Upper lobe of left lung (tissue), 4 donors: ENCODE results near the gene MYL4.

ENCODE experiments used
- CTCF ChIP-seq, 6 experiments: fragments of 450-650 bp in 4 of 6; fragments of 200-600 bp in 2 of 6; sonication (generic) in 2 of 6; IDR thresholded peaks; one replicate each; pipeline ENCODE4 v1.5.1; 2016 to 2019; ENCODE audit warnings: antibody characterized with exemption in 6 of 6
- POLR2A ChIP-seq, 4 donors: fragments of 450-650 bp; IDR thresholded peaks; one replicate each; pipeline ENCODE4 v1.5.1; 2016 to 2017; ENCODE audit warnings: antibody characterized with exemption in 4 of 4, mild to moderate bottlenecking in 2 of 4
- POLR2AphosphoS5 ChIP-seq, 2 donors: sonication (generic); formaldehyde crosslinking; IDR thresholded peaks; one replicate each; pipeline ENCODE4 v1.5.1; 2017; ENCODE audit warnings: antibody characterized with exemption in 2 of 2

- TF ChIP-seq CTCF (IDR thresholded peaks at IDR 0.05) (no peak), POLR2A (IDR thresholded peaks at IDR 0.05) (no peak), POLR2AphosphoS5 (IDR thresholded peaks at IDR 0.05) (no peak)
These were observed 36.2 kb upstream of the MYL4 start for GRCh38 chr17:47172696-47173565.
